Thoracic aorta (tissue), 2 donors: ENCODE measurements around the gene PSORS1C1. TPM values are rescaled to one million over a fixed set of nuclear protein-coding genes. Genes with fewer than 3 reads are reported as not detected.

ENCODE experiments used
- ATAC-seq: fragments of 150-250 bp; one replicate; pipeline ENCODE4 v1.8.0; 2017; ENCODE audit warnings: low read depth; ENCODE audit not compliant: insufficient number of reproducible peaks, low FRiP score
- DNase-seq: peaks from one replicate; pipeline ENCODE4 v3.0.0-alpha.2; 2020; ENCODE audit warnings: low spot score
- H3K27ac ChIP-seq, 2 donors: fragments of 200-600 bp; sonication (generic); 1 replicate in 1 of 2; 2 replicates in 1 of 2; pipeline ENCODE4 v1.5.1; 2016; ENCODE audit warnings: mild to moderate bottlenecking in 2 of 2, moderate library complexity in 2 of 2
- H3K27me3 ChIP-seq: fragments of 200-600 bp; sonication (generic); replicated peaks from 2 replicates; pipeline ENCODE4 v1.6.0; 2016; ENCODE audit warnings: mild to moderate bottlenecking; ENCODE audit not compliant: insufficient read depth
- H3K36me3 ChIP-seq: fragments of 200-600 bp; sonication (generic); one replicate; pipeline ENCODE4 v1.5.1; 2016
- H3K4me1 ChIP-seq, 2 donors: fragments of 200-600 bp; sonication (generic); 1 replicate in 1 of 2; 2 replicates in 1 of 2; pipeline versions ENCODE4 v1.5.1 to v1.6.0; 2016; ENCODE audit warnings: low read depth in 2 of 2, mild to moderate bottlenecking in 1 of 2; ENCODE audit not compliant: control insufficient read depth in 1 of 2
- H3K4me3 ChIP-seq: fragments of 200-600 bp; sonication (generic); 2 replicates; pipeline ENCODE4 v1.5.1; 2016; ENCODE audit warnings: mild to moderate bottlenecking
- H3K9me3 ChIP-seq: fragments of 200-600 bp; sonication (generic); 2 replicates; pipeline ENCODE4 v1.5.1; 2016
- total RNA-seq, 2 donors: library from RNA; depleted of rRNA; stranded (reverse); fragments of >200 nt; gene quantifications; one replicate each; pipeline versions ENCODE4 v1.1.0 to v1.2.3, GENCODE V29; 2016
- TF ChIP-seq, protein P1 (sequence below): fragments of 200-600 bp; sonication (generic); IDR thresholded peaks from one replicate; pipeline ENCODE4 v1.5.1; 2019; ENCODE audit warnings: antibody characterized with exemption

The PSORS1C1 gene
- total RNA-seq, 2 donors from 2014 or later = 3.7 to 6.8 TPM

DNA sequence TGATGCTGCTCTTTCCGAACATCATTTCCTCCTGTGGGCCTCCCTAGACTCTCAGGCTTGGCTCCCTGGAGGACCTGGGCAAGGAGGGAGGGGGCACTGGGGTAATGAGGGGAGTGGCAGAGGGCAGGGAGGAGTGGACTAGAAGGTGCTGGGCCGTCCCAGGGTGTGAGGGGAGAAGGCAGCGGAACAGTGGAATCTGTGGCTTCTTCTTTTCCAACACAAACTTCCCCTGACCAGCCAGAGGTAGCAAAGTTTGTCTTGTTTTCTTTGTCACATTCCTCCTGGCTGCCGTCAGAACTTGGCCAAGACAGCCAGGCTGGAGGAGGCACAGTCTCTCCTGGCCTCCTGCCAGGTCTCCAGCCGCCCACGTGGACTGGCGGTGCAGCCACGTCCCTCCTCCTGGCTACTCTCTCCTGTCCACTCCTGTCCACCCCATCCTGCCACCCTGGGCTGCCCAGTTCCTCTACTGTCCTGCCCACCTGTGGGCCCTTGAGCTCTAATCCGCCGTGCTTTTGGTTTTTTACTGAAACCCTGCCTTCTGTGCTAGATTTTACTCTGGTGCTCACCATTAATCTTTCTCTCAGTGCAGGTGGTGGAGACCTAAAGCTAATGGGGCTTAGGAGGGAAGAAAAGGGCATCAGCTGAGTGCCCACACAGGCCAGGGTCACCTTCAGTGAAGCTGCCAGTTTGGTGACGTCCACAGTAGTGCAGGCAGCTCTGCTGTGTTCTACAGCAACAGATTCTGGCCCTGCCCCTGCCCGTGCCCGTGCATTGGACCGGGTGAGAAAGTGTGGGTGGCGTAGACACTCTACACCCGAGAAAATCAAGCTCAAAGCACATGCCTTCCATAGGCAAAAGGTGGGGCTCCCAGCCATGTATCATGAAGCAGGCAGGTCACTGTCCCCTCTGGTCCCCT, 8.4 kb downstream of the PSORS1C1 start:
- Histone ChIP-seq H3K9me3 (no peaks in the 10 kb centered on the region), H3K4me3 (peak overlapping the region; percentile 17), H3K4me1 (peaks cover 10 to 17% of the 10 kb centered on the region in 2 donors), H3K27ac (peak overlapping the region; percentile 51 to 61), H3K27me3 (no peaks in the 10 kb centered on the region), H3K36me3 (no peaks in the 10 kb centered on the region)
- DNase-seq (no peak), ATAC-seq (peak; percentile 61)
- TF ChIP-seq, protein P1, sequence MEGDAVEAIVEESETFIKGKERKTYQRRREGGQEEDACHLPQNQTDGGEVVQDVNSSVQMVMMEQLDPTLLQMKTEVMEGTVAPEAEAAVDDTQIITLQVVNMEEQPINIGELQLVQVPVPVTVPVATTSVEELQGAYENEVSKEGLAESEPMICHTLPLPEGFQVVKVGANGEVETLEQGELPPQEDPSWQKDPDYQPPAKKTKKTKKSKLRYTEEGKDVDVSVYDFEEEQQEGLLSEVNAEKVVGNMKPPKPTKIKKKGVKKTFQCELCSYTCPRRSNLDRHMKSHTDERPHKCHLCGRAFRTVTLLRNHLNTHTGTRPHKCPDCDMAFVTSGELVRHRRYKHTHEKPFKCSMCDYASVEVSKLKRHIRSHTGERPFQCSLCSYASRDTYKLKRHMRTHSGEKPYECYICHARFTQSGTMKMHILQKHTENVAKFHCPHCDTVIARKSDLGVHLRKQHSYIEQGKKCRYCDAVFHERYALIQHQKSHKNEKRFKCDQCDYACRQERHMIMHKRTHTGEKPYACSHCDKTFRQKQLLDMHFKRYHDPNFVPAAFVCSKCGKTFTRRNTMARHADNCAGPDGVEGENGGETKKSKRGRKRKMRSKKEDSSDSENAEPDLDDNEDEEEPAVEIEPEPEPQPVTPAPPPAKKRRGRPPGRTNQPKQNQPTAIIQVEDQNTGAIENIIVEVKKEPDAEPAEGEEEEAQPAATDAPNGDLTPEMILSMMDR = no peak

DNA sequence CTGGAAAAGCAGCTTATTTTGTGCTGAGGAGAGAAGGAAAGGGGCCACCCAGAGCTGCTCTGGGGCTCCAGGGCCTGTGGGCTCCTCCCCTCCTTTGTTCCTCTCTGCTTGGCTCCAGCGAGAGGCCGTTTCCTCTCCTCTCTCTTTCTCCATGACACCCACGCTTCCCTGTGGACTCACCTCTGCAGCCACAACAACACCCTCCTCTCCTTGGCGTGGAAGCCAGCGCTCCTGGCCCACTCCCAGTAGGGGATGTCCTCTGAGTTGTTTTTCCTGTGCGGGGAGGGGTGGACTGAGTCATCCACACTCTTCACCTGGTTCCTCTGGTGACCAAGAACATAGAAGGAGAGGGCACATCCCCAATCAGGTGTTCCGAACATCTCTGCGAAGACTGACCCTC, 10.6 kb downstream of the PSORS1C1 start:
- Histone ChIP-seq H3K4me3 (no peak overlapping the region), H3K27ac (no peak overlapping the region), H3K4me1 (peaks cover 10 to 17% of the 10 kb centered on the region in 2 donors), H3K9me3 (no peaks in the 10 kb centered on the region), H3K27me3 (no peaks in the 10 kb centered on the region), H3K36me3 (no peaks in the 10 kb centered on the region)
- ATAC-seq = no peak
- no peak for DNase-seq
- TF ChIP-seq, protein P1 = no peak

DNA sequence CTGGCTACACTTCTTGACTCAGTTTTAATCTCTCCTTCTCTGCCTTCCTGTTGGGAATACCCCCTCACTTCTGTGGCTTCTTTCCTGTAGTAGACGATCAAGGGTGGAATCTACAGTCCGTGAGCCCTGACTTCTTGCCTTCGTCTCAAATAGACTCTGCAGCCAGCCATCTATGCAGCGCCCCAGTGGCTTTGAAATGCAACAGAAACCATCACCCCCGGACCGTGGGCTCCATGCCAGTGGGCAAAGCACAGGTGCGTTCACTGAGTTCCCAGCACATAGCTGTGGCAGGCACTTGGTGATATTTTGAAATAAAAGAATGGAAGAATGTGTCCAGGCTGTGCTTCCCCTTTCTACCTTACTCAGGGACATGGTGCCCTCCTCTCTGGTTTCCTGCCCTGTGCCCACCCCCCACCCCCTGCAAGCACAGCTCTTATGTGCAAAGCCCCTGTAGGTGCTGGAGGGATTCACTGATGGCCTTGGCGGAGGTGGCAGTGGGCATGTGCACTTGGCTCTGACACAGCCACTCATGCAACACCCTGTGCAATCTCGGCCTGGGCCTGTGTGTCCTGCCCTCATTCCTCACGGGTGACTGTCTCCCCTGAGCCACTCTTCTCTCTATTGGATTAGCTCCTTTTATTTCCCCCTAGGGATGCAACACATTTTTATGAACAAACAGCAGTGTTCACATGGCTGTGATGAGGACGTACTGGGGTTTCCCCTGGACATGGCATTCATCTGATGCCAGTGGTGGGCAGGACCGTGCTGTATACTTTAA, 11.2 kb downstream of the PSORS1C1 start:
- no peak for ATAC-seq

DNA sequence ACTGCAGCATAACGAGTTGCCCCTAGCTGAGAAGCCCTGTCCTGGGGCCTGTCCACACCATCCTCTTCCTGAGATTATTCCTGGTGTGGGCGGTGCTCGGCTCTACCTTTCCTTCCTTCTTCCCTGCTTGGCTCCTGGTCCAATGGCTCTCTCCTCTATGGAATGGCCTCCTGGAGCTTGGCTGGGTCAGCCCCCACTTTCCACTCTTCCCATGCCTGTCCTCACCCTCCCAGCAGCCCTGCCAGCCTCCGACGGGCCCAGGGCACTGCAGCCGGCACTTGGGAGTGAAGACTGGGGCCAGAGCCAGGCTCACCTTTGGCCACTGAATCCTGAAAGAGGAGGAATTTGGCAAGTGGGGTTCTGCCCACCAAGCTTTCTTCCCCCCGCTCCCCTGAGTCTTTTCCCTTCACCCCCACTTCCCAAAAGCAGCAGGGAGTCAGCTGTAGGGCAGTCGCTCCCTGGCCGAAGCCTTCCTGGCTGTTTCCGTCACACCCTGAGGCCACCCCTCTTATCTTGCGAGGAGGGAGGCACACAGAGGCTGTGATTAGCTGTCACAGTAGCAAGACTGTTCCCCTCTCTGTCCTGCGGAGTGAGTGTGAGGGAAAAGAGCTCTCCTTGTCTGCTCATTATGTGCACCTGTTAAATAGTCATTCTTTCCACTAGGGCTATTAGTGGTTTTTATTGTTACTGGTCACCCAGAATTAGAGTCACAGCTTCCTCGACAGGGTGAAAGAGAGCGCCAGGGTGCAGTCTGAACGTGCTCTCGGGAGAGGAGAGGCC, 12.0 kb downstream of the PSORS1C1 start:
- ATAC-seq = no peak
- no peaks in the 10 kb centered on the region for H3K9me3 ChIP-seq
- no peak overlapping the region for H3K4me3 ChIP-seq
- H3K36me3 ChIP-seq = no peaks in the 10 kb centered on the region
- H3K27ac ChIP-seq = no peak overlapping the region
- H3K4me1 ChIP-seq = peaks cover 10 to 17% of the 10 kb centered on the region in 2 donors
- DNase-seq = no peak
- TF ChIP-seq, protein P1 = no peak
- H3K27me3 ChIP-seq = no peaks in the 10 kb centered on the region

More for the DNA sequence above, 11.2 kb downstream of the PSORS1C1 start:
- Histone ChIP-seq H3K4me1 (peaks cover 10 to 17% of the 10 kb centered on the region in 2 donors), H3K36me3 (no peaks in the 10 kb centered on the region), H3K27me3 (no peaks in the 10 kb centered on the region), H3K9me3 (no peaks in the 10 kb centered on the region), H3K4me3 (no peak overlapping the region), H3K27ac (no peak overlapping the region)
- TF ChIP-seq, protein P1 = no peak
- no peak for DNase-seq
